Osteoblast (primary cell): ENCODE data around the gene TCHHL1. TPM values are rescaled to one million over a fixed set of nuclear protein-coding genes. Genes with fewer than 3 reads are reported as not detected.
A peak's percentile ranks its signal among the peaks of the same experiment; 100 is the strongest.

Source experiments
- DNase-seq: peaks from one replicate; pipeline ENCODE4 v3.0.0; 2011; ENCODE audit warnings: low spot score, mixed read lengths; ENCODE audit not compliant: insufficient read length; ENCODE audit errors: missing footprints
- H2AFZ ChIP-seq: 2 replicates; pipeline ENCODE4 v1.6.0; 2011; ENCODE audit warnings: mild to moderate bottlenecking, low read length
- H3K27ac ChIP-seq: 2 replicates; pipeline ENCODE4 v1.5.1; 2011; ENCODE audit warnings: mild to moderate bottlenecking, low read depth, low read length, moderate library complexity
- H3K27me3 ChIP-seq: 2 replicates; pipeline ENCODE4 v1.6.0; 2012; ENCODE audit warnings: mild to moderate bottlenecking, control low read depth, inconsistent platforms, low read length, moderate library complexity; ENCODE audit not compliant: insufficient read depth
- H3K36me3 ChIP-seq: 2 replicates; pipeline ENCODE4 v1.5.1; 2011; ENCODE audit warnings: mild to moderate bottlenecking, low read length, control low read depth, moderate library complexity; ENCODE audit not compliant: insufficient read depth
- H3K4me1 ChIP-seq: 2 replicates; pipeline ENCODE4 v1.5.1; 2011; ENCODE audit warnings: mild to moderate bottlenecking, low read length, control low read depth, moderate library complexity; ENCODE audit not compliant: insufficient read depth
- H3K4me2 ChIP-seq: 2 replicates; pipeline ENCODE4 v1.6.0; 2011; ENCODE audit warnings: mild to moderate bottlenecking, low read length; ENCODE audit not compliant: insufficient read depth
- H3K4me3 ChIP-seq: fragments of 200-600 bp; sonication (generic); 3 replicates; pipeline ENCODE4 v1.5.1; 2012; ENCODE audit warnings: mild to moderate bottlenecking, low read length, inconsistent platforms; ENCODE audit not compliant: insufficient read depth
- H3K79me2 ChIP-seq: 2 replicates; pipeline ENCODE4 v1.6.0; 2012; ENCODE audit warnings: mild to moderate bottlenecking, low read length, control low read depth, inconsistent platforms; ENCODE audit not compliant: insufficient read depth
- H3K9me3 ChIP-seq: 2 replicates; pipeline ENCODE4 v1.5.1; 2011; ENCODE audit warnings: low read depth, low read length, control low read depth
- H4K20me1 ChIP-seq: 2 replicates; pipeline ENCODE4 v1.6.0; 2012; ENCODE audit warnings: mild to moderate bottlenecking, low read length, control low read depth; ENCODE audit not compliant: insufficient read depth
- total RNA-seq: library from RNA; depleted of rRNA; stranded (reverse); fragments of >200 nt; gene quantifications from 2 replicates; pipeline ENCODE4 v1.2.3, GENCODE V29; 2012
- TF ChIP-seq, protein P1 (sequence below): IDR thresholded peaks from 2 replicates; pipeline ENCODE4 v1.5.1; 2011; ENCODE audit warnings: mild to moderate bottlenecking, low read depth, low read length, moderate library complexity; ENCODE audit errors: extremely low read depth

TCHHL1 gene
- total RNA-seq, 1 donor = not detected

DNA sequence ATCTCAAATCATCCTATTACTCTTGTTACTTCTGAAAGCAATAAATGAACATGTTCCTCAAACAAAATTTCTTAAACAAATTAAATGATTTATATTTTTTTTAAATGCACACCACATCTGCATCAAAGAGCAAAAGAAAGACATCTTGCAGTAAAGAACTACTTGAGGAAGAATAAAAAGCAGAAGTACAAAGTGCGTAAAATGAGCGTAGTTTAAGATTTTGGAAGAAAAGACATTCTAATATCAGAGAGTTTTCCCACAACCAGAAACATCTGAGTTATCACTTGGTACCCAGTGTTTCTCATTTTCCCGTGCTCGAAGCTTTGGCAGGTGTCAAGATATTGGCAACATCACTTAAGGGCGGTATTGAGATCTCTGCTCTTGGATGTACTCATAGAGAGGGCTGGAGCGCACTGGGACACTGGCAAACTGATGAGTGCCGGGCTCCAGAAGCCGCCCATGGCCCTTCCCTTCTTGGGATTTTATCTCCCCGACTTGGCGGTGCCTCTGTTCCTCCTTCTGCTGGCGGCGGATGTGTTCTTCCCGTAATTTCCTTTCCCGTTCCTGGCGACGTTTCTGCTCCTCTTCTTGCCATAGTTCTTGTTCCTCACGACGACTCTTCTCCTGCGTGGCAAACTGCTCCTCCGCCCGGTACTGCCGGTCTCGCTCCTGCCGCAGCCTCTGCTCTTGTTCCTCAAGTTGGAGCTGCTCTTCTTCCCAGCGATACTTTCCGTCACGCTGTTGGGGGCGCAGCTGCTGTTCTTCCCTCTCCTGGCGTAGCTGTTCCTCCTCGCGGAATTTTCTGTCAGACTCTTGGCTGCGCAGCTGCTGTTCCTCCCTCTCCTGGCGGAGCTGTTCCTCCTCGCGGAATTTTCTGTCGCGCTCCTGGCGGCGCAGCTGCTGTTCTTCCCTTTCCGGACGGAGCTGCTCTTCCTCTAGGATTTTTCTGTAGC, 18.4 kb upstream of the TCHHL1 start:
- H3K9me3 ChIP-seq = no peaks in the 10 kb centered on the region
- peaks cover 7% of the 10 kb centered on the region for H3K4me1 ChIP-seq
- H3K4me2 ChIP-seq = no peak overlapping the region
- H3K27ac ChIP-seq = no peak overlapping the region
- TF ChIP-seq, protein P1, sequence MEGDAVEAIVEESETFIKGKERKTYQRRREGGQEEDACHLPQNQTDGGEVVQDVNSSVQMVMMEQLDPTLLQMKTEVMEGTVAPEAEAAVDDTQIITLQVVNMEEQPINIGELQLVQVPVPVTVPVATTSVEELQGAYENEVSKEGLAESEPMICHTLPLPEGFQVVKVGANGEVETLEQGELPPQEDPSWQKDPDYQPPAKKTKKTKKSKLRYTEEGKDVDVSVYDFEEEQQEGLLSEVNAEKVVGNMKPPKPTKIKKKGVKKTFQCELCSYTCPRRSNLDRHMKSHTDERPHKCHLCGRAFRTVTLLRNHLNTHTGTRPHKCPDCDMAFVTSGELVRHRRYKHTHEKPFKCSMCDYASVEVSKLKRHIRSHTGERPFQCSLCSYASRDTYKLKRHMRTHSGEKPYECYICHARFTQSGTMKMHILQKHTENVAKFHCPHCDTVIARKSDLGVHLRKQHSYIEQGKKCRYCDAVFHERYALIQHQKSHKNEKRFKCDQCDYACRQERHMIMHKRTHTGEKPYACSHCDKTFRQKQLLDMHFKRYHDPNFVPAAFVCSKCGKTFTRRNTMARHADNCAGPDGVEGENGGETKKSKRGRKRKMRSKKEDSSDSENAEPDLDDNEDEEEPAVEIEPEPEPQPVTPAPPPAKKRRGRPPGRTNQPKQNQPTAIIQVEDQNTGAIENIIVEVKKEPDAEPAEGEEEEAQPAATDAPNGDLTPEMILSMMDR = no peak
- H4K20me1 ChIP-seq = no peaks in the 10 kb centered on the region
- H2AFZ ChIP-seq = no peak overlapping the region
- H3K4me3 ChIP-seq = peak overlapping the region; percentile 35
- DNase-seq = no peak
- H3K36me3 ChIP-seq = no peaks in the 10 kb centered on the region
- H3K27me3 ChIP-seq = peaks cover 67% of the 10 kb centered on the region
- H3K79me2 ChIP-seq = no peaks in the 10 kb centered on the region

DNA sequence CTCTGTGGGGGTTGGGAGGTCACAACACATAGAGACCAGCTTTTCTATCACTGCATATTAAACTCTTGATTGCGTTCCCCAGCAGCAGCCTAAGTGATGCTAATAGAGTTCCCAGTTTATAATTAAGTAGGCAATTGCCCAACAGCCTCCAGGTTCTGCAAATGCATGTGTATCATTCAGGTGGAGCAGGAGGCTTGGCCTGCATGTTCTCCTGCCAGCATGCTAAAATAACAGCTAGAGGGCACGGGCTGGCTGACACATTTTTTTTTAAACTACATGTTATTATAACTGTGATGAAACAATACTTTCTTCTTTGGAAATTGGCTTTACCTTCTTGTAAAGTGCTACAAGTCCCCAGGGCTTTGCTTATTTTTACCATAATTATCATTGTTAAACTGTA, 16.0 kb upstream of the TCHHL1 start:
- TF ChIP-seq, protein P1 = no peak
- no peaks in the 10 kb centered on the region for H4K20me1 ChIP-seq
- H3K4me3 ChIP-seq = no peak overlapping the region
- H2AFZ ChIP-seq = no peak overlapping the region
- peaks cover 56% of the 10 kb centered on the region for H3K27me3 ChIP-seq
- H3K4me2 ChIP-seq = no peak overlapping the region
- no peak for DNase-seq
- H3K9me3 ChIP-seq = no peaks in the 10 kb centered on the region
- H3K36me3 ChIP-seq = no peaks in the 10 kb centered on the region
- no peaks in the 10 kb centered on the region for H3K79me2 ChIP-seq
- no peaks in the 10 kb centered on the region for H3K4me1 ChIP-seq
- H3K27ac ChIP-seq = no peak overlapping the region

DNA sequence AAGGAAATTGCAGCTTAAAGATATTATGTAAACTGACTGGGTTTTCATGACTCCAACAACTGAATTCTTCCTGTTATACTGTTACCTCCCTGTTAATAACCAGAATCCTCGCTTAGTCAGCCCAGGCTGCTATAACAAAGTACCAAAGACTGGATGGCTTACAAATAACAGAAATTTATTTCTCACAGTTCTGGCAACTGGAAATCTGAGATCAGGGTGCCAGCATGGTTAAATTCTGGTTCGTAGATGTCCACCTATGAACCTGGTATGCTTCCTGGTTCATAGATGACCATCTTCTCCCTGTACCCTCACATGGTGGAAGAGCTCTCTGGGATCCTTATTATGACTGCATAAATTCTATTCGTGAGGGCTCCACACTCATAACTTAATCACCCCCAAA, 8.1 kb upstream of the TCHHL1 start:
- no peak for DNase-seq
- Histone ChIP-seq H2AFZ (no peak overlapping the region), H4K20me1 (no peaks in the 10 kb centered on the region), H3K36me3 (no peaks in the 10 kb centered on the region), H3K4me1 (no peaks in the 10 kb centered on the region), H3K4me2 (no peak overlapping the region), H3K9me3 (no peaks in the 10 kb centered on the region), H3K4me3 (no peak overlapping the region), H3K27ac (no peak overlapping the region), H3K27me3 (peaks cover 4% of the 10 kb centered on the region), H3K79me2 (no peaks in the 10 kb centered on the region)
- TF ChIP-seq, protein P1 = no peak

DNA sequence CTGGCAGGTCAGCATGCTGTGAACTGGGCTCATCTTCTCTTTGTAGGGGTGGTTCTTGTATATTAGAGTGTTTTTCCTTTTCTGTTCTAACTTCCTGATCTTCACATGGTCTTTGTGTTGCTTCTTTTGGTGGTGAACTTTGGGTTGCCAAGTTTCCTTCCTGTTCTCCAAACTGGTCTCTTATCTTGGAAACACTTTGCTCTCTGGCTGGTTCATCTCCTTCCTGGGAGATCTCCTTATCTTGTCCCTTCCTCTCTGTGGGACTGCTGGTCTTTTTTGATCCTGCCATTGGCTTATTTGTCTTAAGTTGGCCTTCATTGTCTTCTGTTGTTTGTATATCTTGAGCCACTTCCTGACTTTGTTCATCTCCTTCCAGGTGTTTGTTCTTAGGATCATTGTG, 2.1 kb downstream of the TCHHL1 start:
- Histone ChIP-seq H3K27ac (no peak overlapping the region), H3K27me3 (peaks cover 9% of the 10 kb centered on the region), H3K4me2 (no peak overlapping the region), H3K36me3 (no peaks in the 10 kb centered on the region), H4K20me1 (no peaks in the 10 kb centered on the region), H3K4me3 (no peak overlapping the region), H3K9me3 (no peaks in the 10 kb centered on the region), H2AFZ (no peak overlapping the region), H3K4me1 (no peaks in the 10 kb centered on the region), H3K79me2 (no peaks in the 10 kb centered on the region)
- no peak for DNase-seq
- TF ChIP-seq, protein P1 = no peak
